ENCODE results near the gene MEX3D.

DNA sequence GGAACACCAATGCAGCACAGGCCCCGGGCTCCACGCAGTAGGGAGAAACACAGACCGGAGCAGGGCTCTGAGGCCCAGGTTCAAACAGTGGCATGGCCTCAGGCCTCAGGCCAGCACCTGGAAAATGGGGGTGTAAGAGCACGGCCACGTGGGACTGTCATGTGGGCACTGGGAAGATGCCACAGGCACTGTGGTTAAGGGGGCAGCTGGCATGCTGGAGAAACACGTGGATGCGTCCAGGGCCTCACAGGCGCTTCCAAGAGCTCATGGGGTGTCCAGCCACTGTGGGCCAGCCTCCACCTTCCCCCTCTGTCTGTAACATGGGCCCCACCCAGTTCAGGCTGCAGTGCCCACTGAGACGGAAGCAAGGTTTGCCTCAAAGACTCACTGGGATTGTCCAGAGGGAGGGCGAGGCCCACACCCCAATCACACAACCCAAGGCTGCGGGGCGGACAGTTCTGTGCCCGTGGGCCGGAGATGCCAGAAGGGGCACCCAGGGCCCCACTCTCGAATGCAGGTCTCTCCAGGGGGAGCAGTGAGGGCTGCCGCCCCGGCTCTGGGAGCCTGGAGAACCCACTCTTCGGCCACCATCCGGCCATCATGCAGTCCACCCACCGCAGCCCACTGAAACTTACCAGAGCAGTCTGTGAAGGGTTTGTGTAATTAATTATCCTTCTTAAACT, 30.8 kb upstream of the MEX3D start:
- TF ChIP-seq EZH2phosphoT487 (IDR thresholded peaks at IDR 0.05; ENCODE audit: unreplicated experiment) (no peak), CREB1 (CRISPR knock-in tag; IDR thresholded peaks at IDR 0.05; ENCODE audit: low read depth) (no peak), EZH2 (IDR thresholded peaks at IDR 0.05; ENCODE audit: low read depth, unreplicated experiment) (no peak), POLR2AphosphoS5 (IDR thresholded peaks at IDR 0.05; ENCODE audit: low read depth) (no peak), STAT1 (IDR thresholded peaks at IDR 0.05; ENCODE audit: unreplicated experiment) (no peak)
- TF ChIP-seq, protein P1, sequence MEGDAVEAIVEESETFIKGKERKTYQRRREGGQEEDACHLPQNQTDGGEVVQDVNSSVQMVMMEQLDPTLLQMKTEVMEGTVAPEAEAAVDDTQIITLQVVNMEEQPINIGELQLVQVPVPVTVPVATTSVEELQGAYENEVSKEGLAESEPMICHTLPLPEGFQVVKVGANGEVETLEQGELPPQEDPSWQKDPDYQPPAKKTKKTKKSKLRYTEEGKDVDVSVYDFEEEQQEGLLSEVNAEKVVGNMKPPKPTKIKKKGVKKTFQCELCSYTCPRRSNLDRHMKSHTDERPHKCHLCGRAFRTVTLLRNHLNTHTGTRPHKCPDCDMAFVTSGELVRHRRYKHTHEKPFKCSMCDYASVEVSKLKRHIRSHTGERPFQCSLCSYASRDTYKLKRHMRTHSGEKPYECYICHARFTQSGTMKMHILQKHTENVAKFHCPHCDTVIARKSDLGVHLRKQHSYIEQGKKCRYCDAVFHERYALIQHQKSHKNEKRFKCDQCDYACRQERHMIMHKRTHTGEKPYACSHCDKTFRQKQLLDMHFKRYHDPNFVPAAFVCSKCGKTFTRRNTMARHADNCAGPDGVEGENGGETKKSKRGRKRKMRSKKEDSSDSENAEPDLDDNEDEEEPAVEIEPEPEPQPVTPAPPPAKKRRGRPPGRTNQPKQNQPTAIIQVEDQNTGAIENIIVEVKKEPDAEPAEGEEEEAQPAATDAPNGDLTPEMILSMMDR (conservative IDR thresholded peaks at IDR 0.05; ENCODE audit: low read depth in 2 of 2): no peak
- TF ChIP-seq, protein P2, sequence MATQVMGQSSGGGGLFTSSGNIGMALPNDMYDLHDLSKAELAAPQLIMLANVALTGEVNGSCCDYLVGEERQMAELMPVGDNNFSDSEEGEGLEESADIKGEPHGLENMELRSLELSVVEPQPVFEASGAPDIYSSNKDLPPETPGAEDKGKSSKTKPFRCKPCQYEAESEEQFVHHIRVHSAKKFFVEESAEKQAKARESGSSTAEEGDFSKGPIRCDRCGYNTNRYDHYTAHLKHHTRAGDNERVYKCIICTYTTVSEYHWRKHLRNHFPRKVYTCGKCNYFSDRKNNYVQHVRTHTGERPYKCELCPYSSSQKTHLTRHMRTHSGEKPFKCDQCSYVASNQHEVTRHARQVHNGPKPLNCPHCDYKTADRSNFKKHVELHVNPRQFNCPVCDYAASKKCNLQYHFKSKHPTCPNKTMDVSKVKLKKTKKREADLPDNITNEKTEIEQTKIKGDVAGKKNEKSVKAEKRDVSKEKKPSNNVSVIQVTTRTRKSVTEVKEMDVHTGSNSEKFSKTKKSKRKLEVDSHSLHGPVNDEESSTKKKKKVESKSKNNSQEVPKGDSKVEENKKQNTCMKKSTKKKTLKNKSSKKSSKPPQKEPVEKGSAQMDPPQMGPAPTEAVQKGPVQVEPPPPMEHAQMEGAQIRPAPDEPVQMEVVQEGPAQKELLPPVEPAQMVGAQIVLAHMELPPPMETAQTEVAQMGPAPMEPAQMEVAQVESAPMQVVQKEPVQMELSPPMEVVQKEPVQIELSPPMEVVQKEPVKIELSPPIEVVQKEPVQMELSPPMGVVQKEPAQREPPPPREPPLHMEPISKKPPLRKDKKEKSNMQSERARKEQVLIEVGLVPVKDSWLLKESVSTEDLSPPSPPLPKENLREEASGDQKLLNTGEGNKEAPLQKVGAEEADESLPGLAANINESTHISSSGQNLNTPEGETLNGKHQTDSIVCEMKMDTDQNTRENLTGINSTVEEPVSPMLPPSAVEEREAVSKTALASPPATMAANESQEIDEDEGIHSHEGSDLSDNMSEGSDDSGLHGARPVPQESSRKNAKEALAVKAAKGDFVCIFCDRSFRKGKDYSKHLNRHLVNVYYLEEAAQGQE (IDR thresholded peaks at IDR 0.05; ENCODE audit: unreplicated experiment): no peak
- TF ChIP-seq, protein P3, sequence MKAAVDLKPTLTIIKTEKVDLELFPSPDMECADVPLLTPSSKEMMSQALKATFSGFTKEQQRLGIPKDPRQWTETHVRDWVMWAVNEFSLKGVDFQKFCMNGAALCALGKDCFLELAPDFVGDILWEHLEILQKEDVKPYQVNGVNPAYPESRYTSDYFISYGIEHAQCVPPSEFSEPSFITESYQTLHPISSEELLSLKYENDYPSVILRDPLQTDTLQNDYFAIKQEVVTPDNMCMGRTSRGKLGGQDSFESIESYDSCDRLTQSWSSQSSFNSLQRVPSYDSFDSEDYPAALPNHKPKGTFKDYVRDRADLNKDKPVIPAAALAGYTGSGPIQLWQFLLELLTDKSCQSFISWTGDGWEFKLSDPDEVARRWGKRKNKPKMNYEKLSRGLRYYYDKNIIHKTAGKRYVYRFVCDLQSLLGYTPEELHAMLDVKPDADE (IDR thresholded peaks at IDR 0.05): no peak
